C4-2B (cell line): ENCODE measurements around the gene XPO6.

ENCODE experiments used
- ZFX ChIP-seq: fragments of 450-650 bp; IDR thresholded peaks from 2 replicates; pipeline ENCODE4 v1.6.1; 2017
- TF ChIP-seq, protein P1 (sequence below): fragments of 450-650 bp; conservative IDR thresholded peaks from 2 replicates; pipeline ENCODE4 v1.5.1; 2017; ENCODE audit warnings: mild to moderate bottlenecking

DNA sequence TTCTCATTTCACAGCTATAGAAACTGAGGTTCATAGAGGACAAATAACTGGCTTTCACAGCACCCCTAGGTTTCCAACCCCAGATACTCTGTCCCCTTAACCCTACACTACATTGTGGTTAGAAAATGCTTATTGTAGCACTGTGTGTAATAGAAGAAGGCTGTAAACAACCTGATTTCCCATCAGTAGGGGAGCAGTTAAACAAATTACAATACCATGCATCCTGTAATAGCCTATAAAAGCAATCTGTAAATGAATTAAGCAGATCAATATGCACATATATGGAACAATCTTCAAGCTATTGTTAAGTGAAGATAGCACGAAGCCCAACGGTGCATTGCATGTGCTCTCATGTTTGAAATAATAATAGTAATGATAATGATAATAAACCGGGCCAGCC is 39.2 kb upstream of the XPO6 start:
- TF ChIP-seq, protein P1, sequence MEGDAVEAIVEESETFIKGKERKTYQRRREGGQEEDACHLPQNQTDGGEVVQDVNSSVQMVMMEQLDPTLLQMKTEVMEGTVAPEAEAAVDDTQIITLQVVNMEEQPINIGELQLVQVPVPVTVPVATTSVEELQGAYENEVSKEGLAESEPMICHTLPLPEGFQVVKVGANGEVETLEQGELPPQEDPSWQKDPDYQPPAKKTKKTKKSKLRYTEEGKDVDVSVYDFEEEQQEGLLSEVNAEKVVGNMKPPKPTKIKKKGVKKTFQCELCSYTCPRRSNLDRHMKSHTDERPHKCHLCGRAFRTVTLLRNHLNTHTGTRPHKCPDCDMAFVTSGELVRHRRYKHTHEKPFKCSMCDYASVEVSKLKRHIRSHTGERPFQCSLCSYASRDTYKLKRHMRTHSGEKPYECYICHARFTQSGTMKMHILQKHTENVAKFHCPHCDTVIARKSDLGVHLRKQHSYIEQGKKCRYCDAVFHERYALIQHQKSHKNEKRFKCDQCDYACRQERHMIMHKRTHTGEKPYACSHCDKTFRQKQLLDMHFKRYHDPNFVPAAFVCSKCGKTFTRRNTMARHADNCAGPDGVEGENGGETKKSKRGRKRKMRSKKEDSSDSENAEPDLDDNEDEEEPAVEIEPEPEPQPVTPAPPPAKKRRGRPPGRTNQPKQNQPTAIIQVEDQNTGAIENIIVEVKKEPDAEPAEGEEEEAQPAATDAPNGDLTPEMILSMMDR, result no peak
- no peak for TF ChIP-seq ZFX
